H9 (cell line): ENCODE results near the gene DPH2. TPM values are rescaled to one million over a fixed set of nuclear protein-coding genes. Genes with fewer than 3 reads are reported as not detected.

Experiments
- DNase-seq: peaks from one replicate; pipeline ENCODE4 v3.0.0-alpha.2; 2017
- H2AFZ ChIP-seq: one replicate; pipeline ENCODE4 v1.6.1; 2013; ENCODE audit warnings: mild to moderate bottlenecking, low read length, control low read depth, moderate library complexity
- H2AK5ac ChIP-seq: 2 replicates; pipeline ENCODE4 v1.6.1; 2013; ENCODE audit warnings: low read length, control low read depth, mixed read lengths; ENCODE audit not compliant: insufficient read length
- H2BK120ac ChIP-seq: one replicate; pipeline ENCODE4 v1.6.1; 2013; ENCODE audit warnings: low read depth, mild to moderate bottlenecking, low read length, control low read depth, inconsistent platforms; ENCODE audit not compliant: poor library complexity, severe bottlenecking
- H2BK12ac ChIP-seq: 2 replicates; pipeline ENCODE4 v1.6.1; 2013; ENCODE audit warnings: low read length, control low read depth, mixed read lengths, low read depth; ENCODE audit not compliant: insufficient read length
- H2BK15ac ChIP-seq: 2 replicates; pipeline ENCODE4 v1.6.1; 2013; ENCODE audit warnings: low read depth, low read length, control low read depth
- H2BK20ac ChIP-seq: one replicate; pipeline ENCODE4 v1.6.1; 2013; ENCODE audit warnings: low read depth, mild to moderate bottlenecking, low read length, control low read depth, inconsistent platforms; ENCODE audit not compliant: poor library complexity, severe bottlenecking
- H2BK5ac ChIP-seq: 2 replicates; pipeline ENCODE4 v1.6.1; 2013; ENCODE audit warnings: low read length, control low read depth, mixed read lengths; ENCODE audit not compliant: insufficient read length
- H3K14ac ChIP-seq: 2 replicates; pipeline ENCODE4 v1.6.1; 2013; ENCODE audit warnings: low read length, control low read depth; ENCODE audit not compliant: insufficient read depth
- H3K18ac ChIP-seq: 2 replicates; pipeline ENCODE4 v1.6.1; 2013; ENCODE audit warnings: low read depth, mild to moderate bottlenecking, mixed read lengths, low read length, control low read depth; ENCODE audit not compliant: insufficient read length
- H3K23ac ChIP-seq: 2 replicates; pipeline ENCODE4 v1.6.1; 2013; ENCODE audit warnings: low read length, control low read depth, mixed read lengths, low read depth; ENCODE audit not compliant: insufficient read length
- H3K23me2 ChIP-seq: 2 replicates; pipeline ENCODE4 v1.6.1; 2013; ENCODE audit warnings: low read depth, mild to moderate bottlenecking, mixed read lengths, low read length, control low read depth; ENCODE audit not compliant: insufficient read length, poor library complexity, severe bottlenecking
- H3K27ac ChIP-seq: 2 replicates; pipeline ENCODE4 v1.5.1; 2013; ENCODE audit warnings: low read length, control low read depth, mixed read lengths, low read depth; ENCODE audit not compliant: insufficient read length
- H3K27me3 ChIP-seq: 2 replicates; pipeline ENCODE4 v1.6.1; 2013; ENCODE audit warnings: low read length, control low read depth, inconsistent platforms; ENCODE audit not compliant: insufficient read depth
- H3K4ac ChIP-seq: 2 replicates; pipeline ENCODE4 v1.6.1; 2013; ENCODE audit warnings: low read depth, mild to moderate bottlenecking, control low read depth, inconsistent platforms, low read length, moderate library complexity
- H3K4me1 ChIP-seq: 2 replicates; pipeline ENCODE4 v1.6.1; 2013; ENCODE audit warnings: low read length, control low read depth, inconsistent platforms; ENCODE audit not compliant: insufficient read depth
- H3K4me2 ChIP-seq: 2 replicates; pipeline ENCODE4 v1.6.1; 2013; ENCODE audit warnings: low read length, control low read depth, mixed read lengths; ENCODE audit not compliant: insufficient read length, insufficient read depth
- H3K56ac ChIP-seq: 2 replicates; pipeline ENCODE4 v1.6.1; 2013; ENCODE audit warnings: low read depth, mild to moderate bottlenecking, mixed read lengths, low read length, control low read depth; ENCODE audit not compliant: insufficient read length
- H3K79me1 ChIP-seq: 2 replicates; pipeline ENCODE4 v1.6.1; 2013; ENCODE audit warnings: low read depth, mild to moderate bottlenecking, moderate library complexity, low read length, control low read depth, inconsistent platforms; ENCODE audit not compliant: insufficient read depth, poor library complexity, severe bottlenecking
- H3K79me2 ChIP-seq: 2 replicates; pipeline ENCODE4 v1.6.1; 2013; ENCODE audit warnings: low read length, control low read depth, inconsistent platforms; ENCODE audit not compliant: insufficient read depth
- H3K9ac ChIP-seq: 2 replicates; pipeline ENCODE4 v1.6.1; 2013; ENCODE audit warnings: low read length, control low read depth, mixed read lengths; ENCODE audit not compliant: insufficient read length; ENCODE audit errors: extremely low read depth
- H3K9me3 ChIP-seq: one replicate; pipeline ENCODE4 v1.6.1; 2013; ENCODE audit warnings: low read depth, low read length, inconsistent platforms; ENCODE audit not compliant: control insufficient read depth
- H3T11ph ChIP-seq: one replicate; pipeline ENCODE4 v1.6.1; 2013; ENCODE audit warnings: mild to moderate bottlenecking, low read length, control low read depth, inconsistent platforms
- H4K20me1 ChIP-seq: one replicate; pipeline ENCODE4 v1.6.1; 2013; ENCODE audit not compliant: control insufficient read depth, insufficient read length, insufficient read depth
- H4K5ac ChIP-seq: 2 replicates; pipeline ENCODE4 v1.6.1; 2013; ENCODE audit warnings: low read depth, mild to moderate bottlenecking, mixed read lengths, low read length, control low read depth; ENCODE audit not compliant: insufficient read length
- H4K8ac ChIP-seq: replicated peaks from 2 replicates; pipeline ENCODE4 v1.6.1; 2013; ENCODE audit warnings: low read length, control low read depth, mixed read lengths, low read depth; ENCODE audit not compliant: insufficient read length
- H4K91ac ChIP-seq: 2 replicates; pipeline ENCODE4 v1.6.1; 2013; ENCODE audit warnings: low read depth, mild to moderate bottlenecking, moderate library complexity, mixed read lengths, low read length, control low read depth; ENCODE audit not compliant: insufficient read length
- H3K27ac Mint-ChIP-seq, 3 experiments: 2 replicates in 2 of 3; 3 replicates in 1 of 3; pipeline ENCODE4 v1.8.0; 2020 to 2021; ENCODE audit warnings: mixed read lengths in 3 of 3, mild to moderate bottlenecking in 1 of 3, moderate library complexity in 1 of 3
- H3K27me3 Mint-ChIP-seq: 2 replicates; pipeline ENCODE4 v1.8.0; 2021; ENCODE audit warnings: low read depth, mild to moderate bottlenecking, moderate library complexity, mixed read lengths
- H3K36me3 Mint-ChIP-seq, 3 experiments: 2 replicates in 2 of 3; 3 replicates in 1 of 3; pipeline ENCODE4 v1.8.0; 2020 to 2021; ENCODE audit warnings: low read depth in 3 of 3, mixed read lengths in 3 of 3; ENCODE audit not compliant: insufficient read depth in 1 of 3
- H3K4me1 Mint-ChIP-seq, 2 experiments: 2 replicates each; pipeline ENCODE4 v1.8.0; 2020; ENCODE audit warnings: mixed read lengths in 2 of 2
- H3K4me3 Mint-ChIP-seq, 2 experiments: 2 replicates in 1 of 2; 3 replicates in 1 of 2; pipeline ENCODE4 v1.8.0; 2020 to 2021; ENCODE audit warnings: mild to moderate bottlenecking in 2 of 2, mixed read lengths in 2 of 2, moderate library complexity in 1 of 2
- H3K9me3 Mint-ChIP-seq, 2 experiments: 2 replicates in 1 of 2; 3 replicates in 1 of 2; pipeline ENCODE4 v1.8.0; 2020; ENCODE audit warnings: mild to moderate bottlenecking in 2 of 2, mixed read lengths in 2 of 2, moderate library complexity in 1 of 2
- WGBS: extraction: QIAGEN DNeasy Blood & Tissue Kit; methylation state at CpG from one replicate; pipeline ENCODE4 v1.1.7; 2013; ENCODE audit warnings: missing lambda C conversion rate, low lambda C conversion rate, mixed read lengths; ENCODE audit not compliant: insufficient read length; ENCODE audit errors: extremely low coverage; 5-methylcytosine and 5-hydroxymethylcytosine counted together
- total RNA-seq: library from RNA; stranded (reverse); gene quantifications from 2 replicates; pipeline ENCODE4 v1.2.1, GENCODE V29; 2021
- TF ChIP-seq, protein P1 (sequence below): fragments of 200-600 bp; sonication (generic); conservative IDR thresholded peaks from 3 replicates; pipeline ENCODE4 v1.8.0; 2021; ENCODE audit warnings: antibody characterized with exemption, mild to moderate bottlenecking

Gene DPH2
- total RNA-seq, 1 experiment from 2014 or later, result 74.4 TPM

GRCh38 chr1:43976045-43976444 lies 6.2 kb downstream of the DPH2 start:
- H3K9ac ChIP-seq, result peak overlapping the region; percentile 53
- H3K9me3 ChIP-seq, result no peaks in the 10 kb centered on the region
- Mint-ChIP-seq H3K36me3 (peaks cover 23 to 47% (median 43%) of the 10 kb centered on the region in 3 experiments; a peak in 6 of 7 replicates), H3K27me3 (no peaks in the 10 kb centered on the region), H3K27ac (no peak overlapping the region; a peak in 2 of 7 replicates), H3K4me1 (peaks cover 36 to 41% of the 10 kb centered on the region in 2 experiments), H3K9me3 (no peaks in the 10 kb centered on the region; a peak in 1 of 5 replicates), H3K4me3 (peak overlapping the region; percentile 82 to 95)
- no peak overlapping the region for H2AFZ ChIP-seq
- no peak overlapping the region for H3K18ac ChIP-seq
- peak overlapping the region; percentile 82 for H3K4me2 ChIP-seq
- H4K5ac ChIP-seq, result no peak overlapping the region
- H3K79me1 ChIP-seq, result peaks cover 6% of the 10 kb centered on the region
- H2BK15ac ChIP-seq, result no peak overlapping the region
- TF ChIP-seq, protein P1, sequence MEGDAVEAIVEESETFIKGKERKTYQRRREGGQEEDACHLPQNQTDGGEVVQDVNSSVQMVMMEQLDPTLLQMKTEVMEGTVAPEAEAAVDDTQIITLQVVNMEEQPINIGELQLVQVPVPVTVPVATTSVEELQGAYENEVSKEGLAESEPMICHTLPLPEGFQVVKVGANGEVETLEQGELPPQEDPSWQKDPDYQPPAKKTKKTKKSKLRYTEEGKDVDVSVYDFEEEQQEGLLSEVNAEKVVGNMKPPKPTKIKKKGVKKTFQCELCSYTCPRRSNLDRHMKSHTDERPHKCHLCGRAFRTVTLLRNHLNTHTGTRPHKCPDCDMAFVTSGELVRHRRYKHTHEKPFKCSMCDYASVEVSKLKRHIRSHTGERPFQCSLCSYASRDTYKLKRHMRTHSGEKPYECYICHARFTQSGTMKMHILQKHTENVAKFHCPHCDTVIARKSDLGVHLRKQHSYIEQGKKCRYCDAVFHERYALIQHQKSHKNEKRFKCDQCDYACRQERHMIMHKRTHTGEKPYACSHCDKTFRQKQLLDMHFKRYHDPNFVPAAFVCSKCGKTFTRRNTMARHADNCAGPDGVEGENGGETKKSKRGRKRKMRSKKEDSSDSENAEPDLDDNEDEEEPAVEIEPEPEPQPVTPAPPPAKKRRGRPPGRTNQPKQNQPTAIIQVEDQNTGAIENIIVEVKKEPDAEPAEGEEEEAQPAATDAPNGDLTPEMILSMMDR, result peak; percentile 12; the same call in 1 of the 3 replicates
- no peak overlapping the region for H2BK5ac ChIP-seq
- H3K79me2 ChIP-seq, result peaks cover 3% of the 10 kb centered on the region; the same call in 1 of the 2 replicates
- no peak overlapping the region for H2AK5ac ChIP-seq
- H3K14ac ChIP-seq, result no peak overlapping the region
- H3K23ac ChIP-seq, result no peak overlapping the region
- H3K4me1 ChIP-seq, result peaks cover 8% of the 10 kb centered on the region; the same call in 1 of the 2 replicates
- no peaks in the 10 kb centered on the region for H4K20me1 ChIP-seq
- no peak overlapping the region for H4K91ac ChIP-seq
- no peaks in the 10 kb centered on the region for H3K27me3 ChIP-seq
- DNase-seq, result no peak
- no peak overlapping the region for H3K4ac ChIP-seq
- H4K8ac ChIP-seq, result no peak overlapping the region
- no peak overlapping the region for H2BK120ac ChIP-seq
- H3K27ac ChIP-seq, result no peak overlapping the region
- WGBS, result no CpG with 5 or more reads among the region's 4 CpGs
- H3K56ac ChIP-seq, result no peak overlapping the region
- H2BK20ac ChIP-seq, result no peak overlapping the region
- peaks cover 23% of the 10 kb centered on the region for H3K23me2 ChIP-seq
- H3T11ph ChIP-seq, result no peak overlapping the region
- H2BK12ac ChIP-seq, result no peak overlapping the region
